ENCODE data around the gene CAPN15.

The CAPN15 gene

DNA sequence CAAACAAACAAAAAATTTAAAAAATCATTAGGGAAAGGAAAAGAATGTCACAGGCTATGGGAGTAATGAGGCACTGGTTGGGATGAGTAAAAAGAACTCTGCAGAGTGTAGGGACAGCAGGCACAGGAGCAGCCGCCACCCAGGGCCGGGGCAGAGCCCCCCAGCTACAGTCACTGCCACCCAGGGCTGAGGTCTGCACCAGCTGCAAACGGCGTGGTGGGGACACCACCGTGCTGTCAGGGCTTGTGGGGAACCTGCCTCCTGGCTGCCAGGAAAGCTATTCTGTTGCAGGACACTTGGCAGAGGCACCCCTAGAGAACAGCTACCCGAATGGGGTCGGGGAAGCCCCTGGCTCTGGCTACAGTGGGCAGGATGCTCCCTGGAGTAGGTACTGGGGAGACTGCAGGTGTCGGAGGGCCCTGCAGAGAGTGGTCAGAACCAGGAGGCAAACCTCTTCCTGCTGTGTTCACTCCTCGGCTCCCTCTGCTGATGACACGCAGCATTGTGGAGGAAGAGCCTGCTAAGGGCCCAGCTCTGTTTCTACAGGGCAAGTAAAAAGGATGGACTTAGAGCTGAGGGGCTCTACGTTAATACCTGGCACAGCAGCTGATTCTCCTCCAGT is 32.3 kb upstream of the CAPN15 start:
- no peak for TF ChIP-seq Cebpa-rat (IDR thresholded peaks at IDR 0.05)
- H3K9me3 ChIP-seq, result no peaks in the 10 kb centered on the region
- H3K4me1 ChIP-seq, result peaks cover 17% of the 10 kb centered on the region
- peak overlapping the region; percentile 32; the same call in 1 of the 2 replicates for H3K4me2 ChIP-seq
- no peak overlapping the region for H3K9ac ChIP-seq
- no peak overlapping the region for H3K27ac ChIP-seq
- no peaks in the 10 kb centered on the region for H3K27me3 ChIP-seq
- no peak overlapping the region for H3K4me3 ChIP-seq
- H4K20me1 ChIP-seq, result peaks cover 41% of the 10 kb centered on the region
- H3K36me3 ChIP-seq, result peaks cover 89% of the 10 kb centered on the region

DNA sequence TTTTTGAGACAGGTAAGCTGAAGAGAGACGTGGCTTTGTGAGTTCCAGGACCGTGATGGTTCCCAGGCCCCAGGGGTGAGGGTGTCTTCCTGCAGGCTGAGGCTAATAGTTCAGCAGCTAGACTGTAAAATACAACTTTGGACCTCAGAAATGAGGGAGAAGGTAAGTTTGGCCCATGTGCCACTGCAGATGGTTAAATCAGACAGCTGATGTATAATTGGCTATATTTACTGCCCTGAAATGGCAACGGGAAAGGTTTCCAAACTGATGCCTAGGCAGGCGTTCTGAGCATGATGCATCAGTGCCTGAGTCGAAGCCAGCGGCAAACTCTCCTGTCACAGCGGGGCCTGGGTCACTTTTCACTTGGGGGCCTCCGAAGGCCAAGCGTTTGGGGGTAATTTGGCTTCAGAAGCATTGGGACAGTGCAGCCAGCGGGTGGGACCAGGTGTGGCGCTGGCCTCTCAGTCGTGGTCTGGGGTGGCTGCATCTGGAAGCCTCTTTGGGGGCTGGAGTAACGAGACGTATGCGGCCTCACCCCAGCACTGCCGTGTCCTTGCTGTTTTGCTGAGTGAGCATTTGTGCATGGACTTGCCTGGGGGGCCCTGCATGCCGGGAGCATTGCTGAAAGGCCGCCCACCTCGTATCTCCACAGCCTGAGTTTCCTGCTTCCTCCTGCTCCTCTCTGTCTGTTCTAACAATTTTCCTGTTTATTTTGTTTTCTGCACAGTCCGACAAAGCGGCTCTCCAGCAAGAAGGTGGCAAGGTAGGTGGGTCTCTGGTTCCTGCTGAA is 31.2 kb upstream of the CAPN15 start:
- H3K9ac ChIP-seq, result no peak overlapping the region
- H3K9me3 ChIP-seq, result no peaks in the 10 kb centered on the region
- no peaks in the 10 kb centered on the region for H3K27me3 ChIP-seq
- H3K27ac ChIP-seq, result no peak overlapping the region
- H4K20me1 ChIP-seq, result peaks cover 41% of the 10 kb centered on the region
- no peak overlapping the region for H3K4me3 ChIP-seq
- peaks cover 82% of the 10 kb centered on the region for H3K36me3 ChIP-seq
- H3K4me2 ChIP-seq, result no peak overlapping the region
- TF ChIP-seq Cebpa-rat (IDR thresholded peaks at IDR 0.05), result no peak
- peaks cover 21% of the 10 kb centered on the region for H3K4me1 ChIP-seq

DNA sequence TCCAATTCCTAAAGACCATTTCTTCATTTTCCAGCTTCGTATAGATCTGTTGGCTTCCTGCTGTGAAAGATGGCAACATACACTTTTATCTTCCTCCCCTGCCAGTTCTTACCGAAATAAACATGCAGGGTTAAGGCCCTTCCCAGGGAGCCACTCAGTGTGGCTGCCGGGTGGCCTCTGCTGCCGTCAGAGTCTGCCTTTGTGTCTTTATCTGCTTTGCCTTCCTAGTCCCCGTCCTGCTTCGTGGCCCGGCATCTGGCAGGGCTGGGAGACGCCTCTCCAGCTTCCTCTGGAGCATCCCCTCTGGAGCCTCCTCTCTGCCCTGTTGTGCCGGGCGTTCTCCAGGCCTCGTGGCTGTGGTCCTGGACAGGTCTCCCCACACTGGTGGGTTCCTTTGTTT is 30.3 kb upstream of the CAPN15 start:
- H3K9ac ChIP-seq, result no peak overlapping the region
- no peaks in the 10 kb centered on the region for H3K9me3 ChIP-seq
- H3K4me1 ChIP-seq, result peaks cover 14% of the 10 kb centered on the region
- H3K27me3 ChIP-seq, result no peaks in the 10 kb centered on the region
- no peak overlapping the region for H3K4me3 ChIP-seq
- TF ChIP-seq Cebpa-rat (IDR thresholded peaks at IDR 0.05), result no peak
- peaks cover 34% of the 10 kb centered on the region for H4K20me1 ChIP-seq
- H3K4me2 ChIP-seq, result no peak overlapping the region
- peaks cover 78% of the 10 kb centered on the region for H3K36me3 ChIP-seq
- H3K27ac ChIP-seq, result no peak overlapping the region

DNA sequence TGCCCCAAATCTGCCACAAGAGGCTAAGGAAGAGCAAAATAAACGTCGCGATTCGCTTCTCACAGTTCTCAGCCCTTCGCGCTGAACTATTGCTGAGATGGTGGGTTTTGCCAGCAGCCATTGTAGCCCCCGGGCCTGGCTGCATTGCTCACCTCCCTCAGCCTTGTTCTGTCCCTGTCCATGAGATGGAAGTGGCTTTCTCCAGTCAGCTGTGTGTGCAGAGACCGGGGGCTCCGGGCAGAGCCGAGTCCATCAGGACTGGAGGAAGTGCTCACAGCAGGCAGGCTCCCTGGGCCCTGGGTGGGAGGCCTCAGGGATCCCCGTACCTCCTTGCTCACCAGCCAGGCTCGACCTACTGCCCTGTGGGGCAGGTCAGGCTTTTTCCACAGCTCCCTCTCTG is 27.6 kb upstream of the CAPN15 start:
- Histone ChIP-seq H3K36me3 (peaks cover 69% of the 10 kb centered on the region), H3K4me1 (peaks cover 9% of the 10 kb centered on the region), H3K4me3 (no peak overlapping the region), H4K20me1 (peaks cover 33% of the 10 kb centered on the region), H3K27me3 (no peaks in the 10 kb centered on the region), H3K9ac (no peak overlapping the region), H3K9me3 (no peaks in the 10 kb centered on the region), H3K4me2 (no peak overlapping the region), H3K27ac (no peak overlapping the region)
- no peak for TF ChIP-seq Cebpa-rat (IDR thresholded peaks at IDR 0.05)

DNA sequence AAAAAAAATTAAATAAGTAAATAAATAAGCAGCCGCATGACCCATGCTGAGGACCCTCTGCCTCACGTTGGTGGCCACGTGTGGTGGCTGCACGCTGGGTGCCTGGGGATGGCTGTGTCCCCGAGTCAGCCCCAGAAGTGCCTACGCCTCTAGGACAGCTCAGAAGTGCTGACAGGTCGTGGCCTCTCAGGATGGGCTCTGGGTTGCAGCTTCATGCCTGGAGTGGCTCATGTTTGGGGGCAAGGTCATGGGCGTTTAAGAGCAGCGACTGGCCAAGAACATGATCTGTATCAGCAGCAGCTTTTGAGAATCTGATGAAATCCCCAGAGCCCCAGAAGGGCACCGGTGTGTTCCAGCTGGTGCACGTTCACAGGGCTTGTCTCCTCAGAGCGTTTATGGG is 26.8 kb upstream of the CAPN15 start:
- Histone ChIP-seq H3K4me2 (no peak overlapping the region), H3K4me1 (peaks cover 4% of the 10 kb centered on the region; the same call in 1 of the 2 replicates), H3K36me3 (peaks cover 76% of the 10 kb centered on the region), H3K9ac (no peak overlapping the region), H3K27me3 (no peaks in the 10 kb centered on the region), H3K9me3 (no peaks in the 10 kb centered on the region), H4K20me1 (peaks cover 26% of the 10 kb centered on the region), H3K27ac (no peak overlapping the region), H3K4me3 (no peak overlapping the region)
- TF ChIP-seq Cebpa-rat (IDR thresholded peaks at IDR 0.05), result no peak

DNA sequence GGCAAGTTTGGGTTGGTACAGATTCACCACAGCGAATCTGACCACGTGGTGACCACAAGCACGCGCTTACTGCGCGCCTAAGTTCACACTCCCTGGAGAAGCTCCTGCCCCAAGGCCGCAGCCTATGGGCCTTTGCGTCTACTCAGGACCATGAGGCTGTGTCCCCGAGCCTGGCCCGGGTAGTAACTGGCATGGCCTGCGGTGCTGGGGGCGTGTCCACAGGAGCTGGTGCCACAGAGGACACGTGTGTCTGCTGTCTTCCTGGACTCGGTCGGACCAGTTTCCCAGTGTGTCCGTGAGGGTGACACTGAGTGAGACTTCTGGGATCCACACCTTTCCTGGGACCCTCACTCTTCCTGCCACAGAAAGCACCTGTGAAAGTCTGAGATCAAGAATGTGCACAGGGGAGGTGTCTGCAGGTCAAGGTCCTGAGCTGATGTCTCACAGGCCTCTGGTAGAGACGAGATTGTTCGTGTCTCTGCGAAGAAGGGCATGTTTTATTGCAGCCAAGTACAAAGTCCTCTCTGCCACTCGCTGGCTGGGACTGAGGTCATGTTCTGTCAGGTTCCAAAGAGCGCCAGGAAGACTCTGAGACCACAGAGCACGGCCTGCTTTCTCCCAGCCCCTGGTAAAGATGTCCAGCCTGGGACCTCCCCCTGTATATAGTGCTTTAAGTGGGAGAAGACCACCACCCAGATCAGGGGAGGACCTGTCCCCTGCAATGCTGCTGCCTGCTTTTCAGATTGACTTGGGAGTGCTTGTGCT is 25.2 kb upstream of the CAPN15 start:
- no peaks in the 10 kb centered on the region for H3K9me3 ChIP-seq
- H3K36me3 ChIP-seq, result peaks cover 76% of the 10 kb centered on the region
- H3K4me3 ChIP-seq, result no peak overlapping the region
- H3K27ac ChIP-seq, result no peak overlapping the region
- peaks cover 4% of the 10 kb centered on the region; the same call in 1 of the 2 replicates for H3K4me1 ChIP-seq
- H3K27me3 ChIP-seq, result no peaks in the 10 kb centered on the region
- H3K4me2 ChIP-seq, result no peak overlapping the region
- peaks cover 9% of the 10 kb centered on the region for H4K20me1 ChIP-seq
- no peak for TF ChIP-seq Cebpa-rat (IDR thresholded peaks at IDR 0.05)
- no peak overlapping the region for H3K9ac ChIP-seq

DNA sequence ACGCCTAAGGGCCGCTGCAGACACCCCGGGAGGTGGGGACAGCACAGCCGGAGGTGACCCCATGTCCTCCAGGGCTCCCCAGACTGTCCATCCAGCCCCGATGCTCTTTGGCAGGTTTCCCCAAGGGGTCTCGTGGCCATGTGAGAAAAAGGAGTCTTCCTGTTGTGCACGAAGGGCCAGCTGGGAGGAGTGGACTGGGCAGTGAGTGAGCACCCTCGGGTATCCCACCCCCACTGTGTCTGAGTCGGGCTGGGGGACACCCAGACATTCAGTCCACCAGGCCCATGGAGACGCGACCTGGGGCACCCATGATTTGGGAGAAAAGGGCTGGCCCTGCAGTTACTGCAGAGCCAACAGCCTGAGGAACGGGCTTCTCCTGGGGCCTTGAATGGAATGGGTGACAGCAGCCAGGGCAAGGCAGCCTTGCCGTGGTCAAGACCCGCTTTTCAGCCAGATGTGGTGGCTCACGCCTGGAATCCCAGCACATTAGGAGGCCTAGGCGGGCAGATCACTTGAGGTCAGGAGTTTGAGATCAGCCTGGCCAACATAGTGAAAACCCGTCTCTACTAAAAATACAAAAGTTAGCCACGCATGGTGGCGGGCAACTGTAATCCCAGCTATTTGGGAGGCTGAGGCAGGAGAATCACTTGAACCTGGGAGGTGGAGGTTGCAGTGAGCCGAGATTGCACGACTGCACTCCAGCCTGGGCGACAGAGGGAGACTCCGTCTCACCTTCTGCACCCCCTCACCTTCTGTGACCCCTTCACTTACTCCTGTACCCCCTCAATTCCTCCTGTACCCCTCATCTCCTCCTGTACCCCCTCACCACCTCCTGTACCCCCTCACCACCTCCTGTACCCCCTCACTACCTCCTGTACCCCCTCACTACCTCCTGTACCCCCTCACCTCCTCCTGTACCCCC is 24.1 kb upstream of the CAPN15 start:
- H4K20me1 ChIP-seq, result peaks cover 8% of the 10 kb centered on the region; the same call in 1 of the 2 replicates
- no peaks in the 10 kb centered on the region for H3K27me3 ChIP-seq
- peaks cover 76% of the 10 kb centered on the region for H3K36me3 ChIP-seq
- H3K27ac ChIP-seq, result no peak overlapping the region
- no peak overlapping the region for H3K4me2 ChIP-seq
- no peaks in the 10 kb centered on the region for H3K9me3 ChIP-seq
- no peak overlapping the region for H3K4me3 ChIP-seq
- no peak overlapping the region for H3K9ac ChIP-seq
- peaks cover 4% of the 10 kb centered on the region; the same call in 1 of the 2 replicates for H3K4me1 ChIP-seq
- TF ChIP-seq Cebpa-rat (IDR thresholded peaks at IDR 0.05), result no peak

DNA sequence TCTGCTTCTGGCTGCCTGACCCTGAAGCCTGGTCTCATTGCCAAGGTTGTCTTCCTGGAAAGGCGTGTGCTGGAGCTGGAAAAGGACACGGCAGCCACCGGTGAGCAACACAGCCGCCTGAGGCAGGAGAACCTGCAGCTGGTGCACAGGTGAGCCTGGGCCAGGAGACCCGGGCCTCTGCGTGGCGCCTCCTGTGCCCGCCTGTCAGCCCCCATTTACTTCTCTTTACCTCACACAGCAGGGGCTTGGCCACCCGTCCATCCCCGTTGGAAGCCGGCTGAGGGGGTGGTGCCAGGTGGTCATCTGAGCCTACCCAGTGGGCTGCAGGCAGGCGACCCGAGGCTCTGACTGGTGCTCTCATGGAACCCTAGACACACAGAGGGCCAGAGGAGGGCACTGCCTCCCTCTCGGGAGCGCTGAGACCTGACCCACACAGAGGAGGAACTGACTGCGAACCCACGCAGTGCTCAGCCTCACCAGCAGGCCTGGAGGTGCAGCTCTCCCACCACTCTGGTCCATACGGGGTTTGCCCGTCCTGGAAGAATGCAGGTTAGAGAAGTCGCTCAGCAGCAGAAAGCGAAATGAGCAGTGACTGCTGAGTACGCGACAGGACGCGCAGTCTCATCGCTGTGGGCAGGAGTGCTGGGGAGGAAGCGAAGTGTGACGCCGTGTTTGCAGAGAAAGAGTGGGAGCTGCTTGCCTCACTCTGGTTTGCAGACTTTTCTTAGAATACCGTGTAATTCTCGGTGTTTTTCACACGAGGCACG is 21.9 kb upstream of the CAPN15 start:
- Histone ChIP-seq H4K20me1 (peaks cover 8% of the 10 kb centered on the region; the same call in 1 of the 2 replicates), H3K4me1 (peaks cover 8% of the 10 kb centered on the region; the same call in 1 of the 2 replicates), H3K36me3 (peaks cover 75% of the 10 kb centered on the region), H3K9ac (no peak overlapping the region), H3K27ac (no peak overlapping the region), H3K4me3 (no peak overlapping the region), H3K4me2 (no peak overlapping the region), H3K27me3 (no peaks in the 10 kb centered on the region), H3K9me3 (no peaks in the 10 kb centered on the region)
- no peak for TF ChIP-seq Cebpa-rat (IDR thresholded peaks at IDR 0.05)
